ENCODE data around the gene ZNF76. TPM values are rescaled to one million over a fixed set of nuclear protein-coding genes. Genes with fewer than 3 reads are reported as not detected.
A peak's percentile ranks its signal among the peaks of the same experiment; 100 is the strongest.

ZNF76 gene
- polyA plus RNA-seq, 3 donors: 47.7 to 69.0 (median 64.2) TPM

- DNase-seq: no peak
Observed at GRCh38 chr6:35262596-35262995, 3.1 kb downstream of the ZNF76 start.

- DNase-seq: no peak
Observed at GRCh38 chr6:35264550-35265274, 5.2 kb downstream of the ZNF76 start.

- no peak for DNase-seq
Observed at GRCh38 chr6:35265523-35265922, 6.0 kb downstream of the ZNF76 start.

GRCh38 chr6:35267446-35267845, 7.9 kb downstream of the ZNF76 start:
- DNase-seq: no peak

GRCh38 chr6:35267897-35268296, 8.4 kb downstream of the ZNF76 start:
- DNase-seq: no peak

- no peak for DNase-seq
Observed at GRCh38 chr6:35272005-35272404, 12.5 kb downstream of the ZNF76 start.

GRCh38 chr6:35273822-35274559, 14.5 kb downstream of the ZNF76 start:
- no peak for DNase-seq

- no peak for DNase-seq
Observed at GRCh38 chr6:35275744-35276260, 16.3 kb downstream of the ZNF76 start.

- DNase-seq: no peak
Observed at GRCh38 chr6:35278708-35279107, 19.2 kb downstream of the ZNF76 start.

GRCh38 chr6:35280903-35281302, 21.4 kb downstream of the ZNF76 start:
- peak; percentile 50 for DNase-seq

GRCh38 chr6:35282472-35282871, 22.9 kb downstream of the ZNF76 start:
- no peak for DNase-seq

- DNase-seq: no peak
Observed at GRCh38 chr6:35283361-35283760, 23.8 kb downstream of the ZNF76 start.

- DNase-seq: no peak
Observed at GRCh38 chr6:35287671-35288396, 28.3 kb downstream of the ZNF76 start.

- no peak for DNase-seq
Observed at GRCh38 chr6:35288834-35289233, 29.3 kb downstream of the ZNF76 start.

GRCh38 chr6:35291491-35291890, 32.0 kb downstream of the ZNF76 start:
- no peak for DNase-seq

GRCh38 chr6:35292494-35292893, 33.0 kb downstream of the ZNF76 start:
- DNase-seq: no peak

- DNase-seq: no peak
Observed at GRCh38 chr6:35293681-35294080, 34.1 kb downstream of the ZNF76 start.

- peak; percentile 20 for DNase-seq
Observed at GRCh38 chr6:35294308-35294945, 34.9 kb downstream of the ZNF76 start.

- DNase-seq: no peak
Observed at GRCh38 chr6:35295036-35295435, 35.5 kb downstream of the ZNF76 start.

GRCh38 chr6:35295521-35296315, 36.2 kb downstream of the ZNF76 start:
- DNase-seq: no peak

GRCh38 chr6:35296931-35297600, 37.5 kb downstream of the ZNF76 start:
- DNase-seq: no peak
